Measurements from ENCODE around the gene ACTG2.

ACTG2 gene

GRCh38 chr2:73919596-73920228 is 26.9 kb downstream of the ACTG2 start:
- TF ChIP-seq CTCF (IDR thresholded peaks at IDR 0.05) = no peak

GRCh38 chr2:73920577-73921545 is 28.1 kb downstream of the ACTG2 start:
- no peak for TF ChIP-seq CTCF (IDR thresholded peaks at IDR 0.05)

GRCh38 chr2:73921581-73921980 is 28.8 kb downstream of the ACTG2 start:
- TF ChIP-seq CTCF (IDR thresholded peaks at IDR 0.05) = no peak

- no peak for TF ChIP-seq CTCF (IDR thresholded peaks at IDR 0.05)
Measured at GRCh38 chr2:73922681-73923080, 29.9 kb downstream of the ACTG2 start.

- no peak for TF ChIP-seq CTCF (IDR thresholded peaks at IDR 0.05)
Measured at GRCh38 chr2:73925033-73925704, 32.4 kb downstream of the ACTG2 start.

- TF ChIP-seq CTCF (IDR thresholded peaks at IDR 0.05) = no peak
Measured at GRCh38 chr2:73925853-73926492, 33.2 kb downstream of the ACTG2 start.
